OCI-LY7 (cell line): ENCODE measurements around the gene TRPM3. TPM values are rescaled to one million over a fixed set of nuclear protein-coding genes. Genes with fewer than 3 reads are reported as not detected.

ENCODE experiments used
- BruUV-seq: library from RNA; stranded (reverse); fragments of 400-500 nt; replicated peaks from 2 replicates; lab custom pipeline; 2021; lab: Mats Ljungman, UMichigan
- CTCF ChIA-PET: fragments of 300-600 bp; sonication (Branson Sonifier 250); formaldehyde crosslinking; loops from one replicate; lab custom pipeline; 2022; ENCODE audit warnings: antibody characterized with exemption; ENCODE audit not compliant: unreplicated experiment; lab: Charles Lee
- POLR2A ChIA-PET: fragments of 300-600 bp; sonication (Branson Sonifier 250); formaldehyde crosslinking; loops from one replicate; lab custom pipeline; 2022; ENCODE audit warnings: antibody characterized with exemption; lab: Charles Lee
- DNase-seq: peaks from one replicate; pipeline ENCODE4 v3.0.0-alpha.2; 2015; ENCODE audit warnings: low spot score
- H2AFZ ChIP-seq: fragments of 200-600 bp; sonication (generic), shearing (Covaris generic); 2 replicates; pipeline ENCODE4 v1.6.1; 2014; ENCODE audit warnings: mild to moderate bottlenecking, antibody characterized with exemption, low read length, moderate library complexity
- H3K27ac ChIP-seq: fragments of 200-600 bp; sonication (generic); 2 replicates; pipeline ENCODE4 v1.5.1; 2014; ENCODE audit warnings: mixed run types, low read depth, mild to moderate bottlenecking, moderate library complexity, low read length, inconsistent platforms; ENCODE audit not compliant: poor library complexity, severe bottlenecking
- H3K36me3 ChIP-seq: fragments of 200-600 bp; sonication (generic); 2 replicates; pipeline ENCODE4 v1.6.1; 2014; ENCODE audit warnings: mild to moderate bottlenecking, antibody characterized with exemption, low read length, moderate library complexity, mixed read lengths; ENCODE audit not compliant: insufficient read depth
- H3K4me1 ChIP-seq: fragments of 200-600 bp; sonication (generic); 2 replicates; pipeline ENCODE4 v1.5.1; 2014; ENCODE audit warnings: mild to moderate bottlenecking, low read length; ENCODE audit not compliant: insufficient read depth, poor library complexity, severe bottlenecking
- H3K4me2 ChIP-seq: fragments of 200-600 bp; sonication (generic); 2 replicates; pipeline ENCODE4 v1.6.1; 2014; ENCODE audit warnings: mild to moderate bottlenecking, low read length
- H3K4me3 ChIP-seq: fragments of 200-600 bp; sonication (generic); 2 replicates; pipeline ENCODE4 v1.5.1; 2014; ENCODE audit warnings: mild to moderate bottlenecking, low read depth, low read length; ENCODE audit not compliant: poor library complexity, severe bottlenecking
- H3K79me2 ChIP-seq: fragments of 200-600 bp; sonication (generic); 2 replicates; pipeline ENCODE4 v1.6.1; 2016; ENCODE audit warnings: low read depth, mild to moderate bottlenecking, low read length, moderate library complexity, mixed read lengths; ENCODE audit not compliant: insufficient read depth
- H3K9me2 ChIP-seq: fragments of 200-600 bp; sonication (generic); 2 replicates; pipeline ENCODE4 v1.6.1; 2016; ENCODE audit warnings: mild to moderate bottlenecking, low read length, mixed read lengths; ENCODE audit not compliant: insufficient read depth
- H3K9me3 ChIP-seq: fragments of 200-600 bp; sonication (generic); 2 replicates; pipeline ENCODE4 v1.6.1; 2014; ENCODE audit warnings: mild to moderate bottlenecking, mixed run types, low read length, mixed read lengths
- H4K20me1 ChIP-seq: fragments of 200-600 bp; sonication (generic); 2 replicates; pipeline ENCODE4 v1.6.1; 2014; ENCODE audit warnings: mild to moderate bottlenecking, antibody characterized with exemption, low read length, moderate library complexity, mixed read lengths; ENCODE audit not compliant: insufficient read depth
- CTCF ChIP-seq: fragments of 200-600 bp; sonication (generic); conservative IDR thresholded peaks from 2 replicates; pipeline ENCODE4 v1.5.1; 2014; ENCODE audit warnings: mild to moderate bottlenecking, antibody characterized with exemption, low read length, moderate library complexity, mixed read lengths
- EZH2phosphoT487 ChIP-seq: fragments of 200-600 bp; sonication (generic); IDR thresholded peaks from 2 replicates; pipeline ENCODE4 v1.6.1; 2018; ENCODE audit warnings: low read depth, borderline replicate concordance, mild to moderate bottlenecking, mixed run types, antibody characterized with exemption, low read length, moderate library complexity, mixed read lengths
- intact Hi-C: fragments of 100-400 bp; cut with micrococcal nuclease; formaldehyde crosslinking; loops from one replicate; pipeline ENCODE4 v1.10.0; 2022; ENCODE audit not compliant: unreplicated experiment
- total RNA-seq, 2 experiments: library from RNA; depleted of rRNA in 1 of 2; stranded (reverse); fragments of >200 nt in 1 of 2; shearing (Covaris generic) in 1 of 2; gene quantifications; 2 replicates each; pipeline ENCODE4 v1.2.3, GENCODE V29; 2014 to 2022

The TRPM3 gene
- total RNA-seq, 2 experiments from 2014 or later: not detected

DNA sequence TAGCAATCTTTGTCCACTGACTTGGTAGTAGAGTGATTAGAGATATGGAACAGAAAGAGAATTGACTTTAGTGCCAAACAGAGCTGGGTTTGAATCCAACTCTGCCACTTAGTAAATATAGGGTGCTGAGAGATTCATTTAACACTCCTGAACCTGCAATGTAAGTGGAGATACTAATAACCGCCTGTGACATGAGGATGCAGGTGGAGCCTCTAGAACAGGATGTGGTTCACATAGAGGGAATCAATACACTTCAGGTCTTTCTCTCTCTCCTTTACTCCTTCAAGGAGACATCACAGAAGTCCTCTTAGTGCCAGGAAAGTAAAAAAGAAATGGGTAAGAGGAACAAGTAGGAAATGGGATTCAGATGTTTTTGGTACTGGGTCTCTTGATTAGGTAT, 49.8 kb downstream of the TRPM3 start:
- ChIA-PET CTCF (no interaction called here), POLR2A (no interaction called here)
- Histone ChIP-seq H3K4me2 (no peak overlapping the region), H3K36me3 (no peaks in the 10 kb centered on the region), H3K9me2 (no peaks in the 10 kb centered on the region), H3K9me3 (no peaks in the 10 kb centered on the region), H3K4me3 (no peak overlapping the region), H4K20me1 (no peaks in the 10 kb centered on the region), H3K79me2 (no peaks in the 10 kb centered on the region), H3K4me1 (no peaks in the 10 kb centered on the region), H2AFZ (no peak overlapping the region), H3K27ac (no peak overlapping the region)
- intact Hi-C loops: no loop called here
- BruUV-seq: no TSS peak
- TF ChIP-seq EZH2phosphoT487: no peak
- no peak for TF ChIP-seq CTCF
- no peak for DNase-seq

DNA sequence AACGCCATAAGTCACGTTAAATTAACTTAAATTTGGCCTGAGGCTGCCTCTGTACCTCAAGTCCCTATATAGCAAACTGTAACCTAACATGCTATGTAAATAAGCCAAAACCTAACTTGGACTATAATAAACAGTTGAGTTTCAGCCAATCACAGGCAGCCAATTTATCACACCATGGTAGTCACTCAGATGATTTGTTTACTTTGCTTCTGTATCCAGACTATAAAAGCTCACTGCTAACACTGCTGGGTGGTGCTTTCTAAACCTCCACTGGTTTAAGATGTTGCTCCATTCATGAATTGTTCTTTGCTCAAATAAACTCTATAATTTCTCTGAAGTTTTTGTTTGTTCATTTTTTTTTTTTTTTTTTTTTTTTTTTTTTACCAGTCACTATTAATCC, 62.8 kb downstream of the TRPM3 start:
- intact Hi-C loops: no loop called here
- no peak for DNase-seq
- H2AFZ ChIP-seq: no peak overlapping the region
- CTCF ChIA-PET: no interaction called here
- no TSS peak for BruUV-seq
- no peaks in the 10 kb centered on the region for H3K79me2 ChIP-seq
- no peak overlapping the region for H3K4me2 ChIP-seq
- TF ChIP-seq EZH2phosphoT487: no peak
- TF ChIP-seq CTCF: no peak
- H4K20me1 ChIP-seq: no peaks in the 10 kb centered on the region
- no peaks in the 10 kb centered on the region for H3K4me1 ChIP-seq
- H3K27ac ChIP-seq: no peak overlapping the region
- POLR2A ChIA-PET: interaction anchor here (0.5 to 0.7 kb wide), 2 partner anchors 52 to 93 kb away, joined by 3 to 4 read pairs; no protein-coding TSS in a partner anchor
- no peaks in the 10 kb centered on the region for H3K36me3 ChIP-seq
- no peak overlapping the region for H3K4me3 ChIP-seq
- H3K9me2 ChIP-seq: no peaks in the 10 kb centered on the region; the same call in 1 of the 2 replicates
- H3K9me3 ChIP-seq: no peaks in the 10 kb centered on the region

DNA sequence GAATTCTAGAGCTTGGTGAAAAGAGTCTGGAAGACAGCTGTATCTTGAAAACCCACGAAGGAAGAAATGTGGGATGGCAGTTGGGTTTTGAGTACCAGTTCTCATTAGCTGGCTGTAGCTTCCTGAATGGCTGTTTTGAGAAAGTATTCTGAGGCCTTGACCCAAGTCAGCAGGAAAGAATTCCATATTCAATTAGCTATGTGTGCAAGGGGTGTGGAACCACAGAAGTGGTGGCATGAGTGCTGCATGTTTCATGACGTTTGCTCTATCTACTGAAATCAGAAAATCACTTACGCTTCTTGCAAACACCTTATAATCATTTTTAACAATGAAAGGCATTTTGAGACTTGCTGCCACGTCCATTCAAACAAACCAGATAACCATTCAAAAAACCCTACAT, 69.1 kb downstream of the TRPM3 start:
- no peak overlapping the region for H3K27ac ChIP-seq
- ChIA-PET CTCF (no interaction called here), POLR2A (no interaction called here)
- H2AFZ ChIP-seq: no peak overlapping the region
- H3K4me1 ChIP-seq: no peaks in the 10 kb centered on the region
- no peak overlapping the region for H3K4me2 ChIP-seq
- no peak for DNase-seq
- BruUV-seq: no TSS peak
- H3K9me3 ChIP-seq: no peaks in the 10 kb centered on the region
- H3K9me2 ChIP-seq: no peaks in the 10 kb centered on the region
- no peaks in the 10 kb centered on the region for H3K36me3 ChIP-seq
- H3K79me2 ChIP-seq: no peaks in the 10 kb centered on the region
- intact Hi-C loops: no loop called here
- H3K4me3 ChIP-seq: no peak overlapping the region
- H4K20me1 ChIP-seq: no peaks in the 10 kb centered on the region
- TF ChIP-seq EZH2phosphoT487 (no peak), CTCF (no peak)
